K562 (cell line): ENCODE results near the gene ZNF865. TPM values are rescaled to one million over a fixed set of nuclear protein-coding genes. Genes with fewer than 3 reads are reported as not detected.

Source experiments
- ATAC-seq: fragments of 200-7000 bp; cut with Tn5 transposase; 3 replicates; pipeline ENCODE4 v1.9.1; 2020; ENCODE audit warnings: moderate library complexity
- BruUV-seq: library from RNA; stranded (reverse); fragments of 400-500 nt; replicated peaks from 2 replicates; lab custom pipeline; 2021; lab: Mats Ljungman, UMichigan
- CTCF ChIA-PET: fragments of 300-600 bp; formaldehyde crosslinking; extraction: SDS; loops from one replicate; lab custom pipeline; 2021; ENCODE audit warnings: low intra/inter-chr PET ratio; lab: Yijun Ruan, JAX
- POLR2A ChIA-PET: fragments of 300-600, 350-650 bp; sonication (Branson Sonifier 250); formaldehyde crosslinking; extraction: SDS; loops from one replicate; lab custom pipeline; 2021; ENCODE audit warnings: antibody characterized with exemption, inconsistent platforms; lab: Yijun Ruan, JAX
- DNase-seq, 4 experiments: peaks; one replicate each; pipeline versions ENCODE4 v3.0.0 to v3.0.0-alpha.2; 2011 to 2018; ENCODE audit warnings: low spot score in 3 of 4, mixed read lengths in 3 of 4; ENCODE audit errors: extremely low read depth in 1 of 4
- FAIRE-seq: peaks from 2 replicates; lab custom pipeline; 2011; peaks lifted over from hg19 to GRCh38; lab: Jason Lieb, UNC
- H2AFZ ChIP-seq: 2 replicates; pipeline ENCODE4 v1.6.0; 2011; ENCODE audit warnings: low read depth, low read length, control low read depth, inconsistent platforms
- H3K27ac ChIP-seq: fragments of 200-600 bp; 3 replicates; pipeline ENCODE4 v1.8.0; 2011; ENCODE audit warnings: low read depth, mild to moderate bottlenecking, control low read depth, inconsistent platforms, low read length, moderate library complexity, mixed read lengths; ENCODE audit errors: extremely low read depth
- H3K27me3 ChIP-seq, 2 experiments: fragments of 300-600 bp in 1 of 2; 2 replicates in 1 of 2; 3 replicates in 1 of 2; pipeline versions ENCODE4 v1.6.0 to v1.8.0; 2011; ENCODE audit warnings: inconsistent platforms in 2 of 2, low read length in 2 of 2, mild to moderate bottlenecking in 1 of 2, mixed read lengths in 1 of 2, moderate library complexity in 1 of 2; ENCODE audit not compliant: control insufficient read depth in 2 of 2, insufficient read depth in 2 of 2
- H3K36me3 ChIP-seq: fragments of 300-600 bp; 3 replicates; pipeline ENCODE4 v1.8.0; 2011; ENCODE audit warnings: mild to moderate bottlenecking, low read length, inconsistent platforms; ENCODE audit not compliant: control insufficient read depth, insufficient read depth
- H3K4me1 ChIP-seq, 2 experiments: fragments of 200-600 bp in 1 of 2; replicated peaks in 1 of 2; 2 replicates in 1 of 2; 3 replicates in 1 of 2; pipeline versions ENCODE4 v1.5.1 to v1.8.0; 2011; ENCODE audit warnings: inconsistent platforms in 2 of 2, low read length in 2 of 2, mild to moderate bottlenecking in 1 of 2, mixed read lengths in 1 of 2, moderate library complexity in 1 of 2; ENCODE audit not compliant: control insufficient read depth in 2 of 2, insufficient read depth in 2 of 2
- H3K4me2 ChIP-seq: 2 replicates; pipeline ENCODE4 v1.6.1; 2011; ENCODE audit warnings: low read length, control low read depth, inconsistent platforms, mixed read lengths; ENCODE audit not compliant: insufficient read depth
- H3K4me3 ChIP-seq: fragments of 200-600 bp; sonication (generic), shearing (Covaris generic); 2 replicates; pipeline ENCODE4 v1.5.1; 2016; ENCODE audit warnings: control low read depth, inconsistent platforms
- H3K79me2 ChIP-seq: fragments of 200-600 bp; 3 replicates; pipeline ENCODE4 v1.8.0; 2011; ENCODE audit warnings: low read length, inconsistent platforms; ENCODE audit not compliant: control insufficient read depth, insufficient read depth
- H3K9ac ChIP-seq, 2 experiments: 2 replicates each; pipeline versions ENCODE4 v1.6.0 to v1.6.1; 2011; ENCODE audit warnings: low read depth in 2 of 2, low read length in 2 of 2, control low read depth in 1 of 2, inconsistent platforms in 1 of 2, mild to moderate bottlenecking in 1 of 2, mixed read lengths in 1 of 2; ENCODE audit not compliant: insufficient read depth in 1 of 2
- H3K9me1 ChIP-seq: one replicate; pipeline ENCODE4 v1.6.0; 2011; ENCODE audit warnings: inconsistent platforms, mild to moderate bottlenecking, low read length, moderate library complexity; ENCODE audit not compliant: control insufficient read depth, insufficient read depth
- H3K9me3 ChIP-seq: replicated peaks from 2 replicates; pipeline ENCODE4 v1.5.1; 2011; ENCODE audit warnings: low read depth, low read length, inconsistent platforms; ENCODE audit not compliant: control insufficient read depth, insufficient read depth
- H4K20me1 ChIP-seq: replicated peaks from 2 replicates; pipeline ENCODE4 v1.6.1; 2011; ENCODE audit warnings: low read length, inconsistent platforms, mixed read lengths; ENCODE audit not compliant: control insufficient read depth, insufficient read depth
- ESRRB ChIP-seq: fragments of 250-450 bp; sonication (Bioruptor Pico); IDR thresholded peaks from 2 replicates; pipeline ENCODE4 v1.5.0; 2020; ENCODE audit warnings: mild to moderate bottlenecking, moderate library complexity, borderline replicate concordance
- KLF13 ChIP-seq: fragments of 450-650 bp; IDR thresholded peaks from 2 replicates; pipeline ENCODE4 v1.6.1; 2016; ENCODE audit warnings: missing genetic modification characterization, low read depth, mild to moderate bottlenecking, missing compliant biosample characterization, moderate library complexity, borderline replicate concordance
- KLF16 ChIP-seq: IDR thresholded peaks from 2 replicates; pipeline ENCODE4 v1.6.1; 2016; ENCODE audit warnings: antibody characterized with exemption
- POLR2G ChIP-seq: fragments of 200-400 bp; formaldehyde crosslinking; IDR thresholded peaks from 2 replicates; pipeline ENCODE4 v1.6.1; 2017; ENCODE audit warnings: low read depth, mild to moderate bottlenecking, antibody characterized with exemption, low read length, moderate library complexity
- RHOXF2B ChIP-seq: fragments of 250-450 bp; sonication (Bioruptor Pico); conservative IDR thresholded peaks from 2 replicates; pipeline ENCODE4 v1.5.1; 2021
- SAP30 ChIP-seq: fragments of 200-600 bp; sonication (generic); IDR thresholded peaks from 2 replicates; pipeline ENCODE4 v1.6.1; 2012; ENCODE audit warnings: borderline replicate concordance, low read depth, mild to moderate bottlenecking, moderate library complexity, low read length, control low read depth, inconsistent platforms; ENCODE audit not compliant: insufficient read depth, poor library complexity, severe bottlenecking
- SIX5 ChIP-seq, 2 experiments: IDR thresholded peaks; 2 replicates each; pipeline ENCODE4 v1.6.1; 2011; ENCODE audit warnings: low read length in 2 of 2, borderline replicate concordance in 1 of 2, low read depth in 1 of 2, mild to moderate bottlenecking in 1 of 2, moderate library complexity in 1 of 2; ENCODE audit not compliant: insufficient read depth in 1 of 2
- VEZF1 ChIP-seq: fragments of 200-800 bp; sonication (Bioruptor generic); IDR thresholded peaks from 2 replicates; pipeline ENCODE4 v1.6.1; 2017; ENCODE audit warnings: missing genetic modification characterization, missing compliant biosample characterization
- WGBS: fragments of 100-300 bp; shearing (Covaris generic); methylation state at CpG from one replicate; pipeline ENCODE4 v1.1.6; 2016; ENCODE audit warnings: low coverage, mixed read lengths; ENCODE audit not compliant: insufficient coverage; ENCODE audit errors: missing lambda C conversion rate; 5-methylcytosine and 5-hydroxymethylcytosine counted together
- in situ Hi-C: fragments of 300-500 bp; cut with MboI; formaldehyde crosslinking; loops from 4 replicates; pipeline ENCODE4 v1.15.0; 2018; ENCODE audit warnings: inconsistent platforms, mixed read lengths
- intact Hi-C: fragments of 100-400 bp; cut with micrococcal nuclease; formaldehyde crosslinking; loops from 2 replicates; pipeline ENCODE4 v1.14.2; 2022
- polyA plus RNA-seq, 8 experiments: library from polyadenylated mRNA; depleted of rRNA in 4 of 8; stranded (reverse) in 5 of 8; unstranded in 3 of 8; fragments of >200 nt; fragmentation: Nextera tagmentation in 2 of 8; fragmentation: Illumina TruSeq in 1 of 8; extraction: Ambion mirVana in 2 of 8; extraction: Trizol in 1 of 8; gene quantifications; 2 replicates each; pipeline versions ENCODE4 v1.2.1 to v1.2.3, GENCODE V29; 2011 to 2014; ENCODE audit warnings: inconsistent platforms in 1 of 8, missing spikeins in 1 of 8
- total RNA-seq, 7 experiments: library from RNA; depleted of rRNA in 6 of 7; stranded (reverse); fragments of >200 nt in 6 of 7; fragmentation: Illumina TruSeq in 2 of 7; extraction: Trizol in 2 of 7; gene quantifications; 2 replicates each; pipeline versions ENCODE4 v1.2.1 to v1.2.3, GENCODE V29; 2011 to 2021; ENCODE audit warnings: low replicate concordance in 1 of 7

The ZNF865 gene
- total and polyA plus RNA-seq, 9 of the 15 experiments (the other 6 are each of a cell fraction or from before 2014, with no cell fraction given) = 0.40 to 18.8 (median 1.6) TPM; not detected in 2

- POLR2A ChIA-PET = no interaction called here
- in situ Hi-C loops = no loop called here
- peaks cover 32 to 44% of the 10 kb centered on the region in 2 experiments for H3K4me1 ChIP-seq
Observed at GRCh38 chr19:55603115-55603514, 2.3 kb upstream of the ZNF865 start.

GRCh38 chr19:55603581-55604292, 1.7 kb upstream of the ZNF865 start:
- POLR2A ChIA-PET = interaction anchor here (1.0 to 1.5 kb wide), 3 partner anchors 14 to 33 kb away, joined by 3 to 6 read pairs (median 4); partner anchors contain the start of gene ZNF784
- peak in 3 of 4 experiments; percentile 39 to 60 (median 56) for DNase-seq

More at GRCh38 chr19:55603115-55603514, 2.3 kb upstream of the ZNF865 start:
- ATAC-seq (no peak), FAIRE-seq (no peak)
- 83% methylated on average over 19 of the region's 21 CpGs for WGBS
- no peaks in the 10 kb centered on the region for H3K27me3 ChIP-seq
- H3K9me1 ChIP-seq = no peaks in the 10 kb centered on the region
- H3K27ac ChIP-seq = peak overlapping the region; percentile 17
- H3K79me2 ChIP-seq = peaks cover 35% of the 10 kb centered on the region
- CTCF ChIA-PET = no interaction called here
- 0 out of 2 replicates have a peak, but pooled peaks cover 2% of the 10 kb centered on the region for H3K9me3 ChIP-seq
- H3K36me3 ChIP-seq = peaks cover 7% of the 10 kb centered on the region; the same call in 2 of the 3 replicates
- H3K9ac ChIP-seq = no peak overlapping the region
- TF ChIP-seq POLR2G (0 out of 2 replicates have a peak, but pooled peaks have one; percentile 2), KLF13 (tag) (no peak), KLF16 (no peak), RHOXF2B (CRISPR knock-in tag) (no peak)
- TF ChIP-seq, all 486 proteins: peak for 1
- no peak overlapping the region for H3K4me3 ChIP-seq
- no peak for DNase-seq
- peak overlapping the region; percentile 39 for H3K4me2 ChIP-seq
- no peaks in the 10 kb centered on the region for H4K20me1 ChIP-seq
- intact Hi-C loops = no loop called here
- H2AFZ ChIP-seq = no peak overlapping the region
- no TSS peak for BruUV-seq

More at GRCh38 chr19:55603581-55604292, 1.7 kb upstream of the ZNF865 start:
- Histone ChIP-seq H3K9me1 (no peaks in the 10 kb centered on the region), H2AFZ (no peak overlapping the region), H3K9me3 (0 out of 2 replicates have a peak, but pooled peaks cover 2% of the 10 kb centered on the region), H4K20me1 (no peaks in the 10 kb centered on the region), H3K27ac (peak overlapping the region; percentile 87; the same call in 2 of the 3 replicates), H3K4me1 (peaks cover 28 to 44% of the 10 kb centered on the region in 2 experiments), H3K9ac (no peak overlapping the region; a peak in 1 of 4 replicates), H3K36me3 (peaks cover 7% of the 10 kb centered on the region; the same call in 2 of the 3 replicates), H3K27me3 (no peaks in the 10 kb centered on the region), H3K4me2 (peak overlapping the region; percentile 44), H3K4me3 (peak overlapping the region; percentile 84; the same call in 1 of the 2 replicates), H3K79me2 (peaks cover 31% of the 10 kb centered on the region)
- WGBS = 53% methylated on average over 19 of the region's 22 CpGs
- TF ChIP-seq ESRRB (CRISPR knock-in tag) (no peak), SIX5 (IDR thresholded peaks at IDR 0.05; ENCODE audit: borderline replicate concordance in 1 of 2, insufficient read depth in 1 of 2, low read depth in 1 of 2, low read length in 2 of 2) (no peak), VEZF1 (0 out of 2 replicates have a peak, but pooled peaks have one; percentile 9), SAP30 (no peak)
- intact Hi-C loops = no loop called here
- CTCF ChIA-PET = no interaction called here
- in situ Hi-C loops = no loop called here
- no TSS peak for BruUV-seq
- ATAC-seq (no peak), FAIRE-seq (no peak)
